Stimulated activated naive CD8-positive, alpha-beta T cell treated with anti-CD3 and anti-CD28 coated beads, Interleukin-15, Interleukin-2, amounts not matched to agents 100 ng/mL and 50 ng/mL, for 24 hours (primary cell): Measurements from ENCODE around the gene FXN.
A peak's percentile ranks its signal among the peaks of the same experiment; 100 is the strongest.
"Not testable (repeated sequence)": the region's sequence is repeated elsewhere in the genome, so short reads cannot be mapped to it uniquely, and the experiment has no call there.

Experiments
- H3K27ac Mint-ChIP-seq: one replicate; pipeline ENCODE4 v1.8.0; 2021; ENCODE audit warnings: mild to moderate bottlenecking, mixed read lengths
- H3K27me3 Mint-ChIP-seq: one replicate; pipeline ENCODE4 v1.8.0; 2021; ENCODE audit warnings: mixed read lengths
- H3K36me3 Mint-ChIP-seq: one replicate; pipeline ENCODE4 v1.8.0; 2021; ENCODE audit warnings: low read depth, mixed read lengths
- H3K4me1 Mint-ChIP-seq: one replicate; pipeline ENCODE4 v1.8.0; 2021; ENCODE audit warnings: low read depth, mixed read lengths
- H3K4me3 Mint-ChIP-seq: one replicate; pipeline ENCODE4 v1.8.0; 2021; ENCODE audit warnings: mild to moderate bottlenecking, mixed read lengths
- H3K9me3 Mint-ChIP-seq: one replicate; pipeline ENCODE4 v1.8.0; 2021; ENCODE audit warnings: mixed read lengths

The FXN gene

GRCh38 chr9:69035438-69036308 lies at the start of gene FXN:
TSS of gene FXN (plus strand) at chr9:69035752. CDS start at chr9:69035783, 31 bp downstream.
- H3K4me3 Mint-ChIP-seq: peak within 1 kb of the TSS; percentile 98
- H3K27ac Mint-ChIP-seq: peak within 1 kb of the TSS; percentile 95
- H3K9me3 Mint-ChIP-seq: no peaks in the 10 kb centered on the region
- H3K4me1 Mint-ChIP-seq: peaks cover 26% of the 10 kb centered on the region
- peaks cover 10% of the 10 kb centered on the region for H3K36me3 Mint-ChIP-seq
- H3K27me3 Mint-ChIP-seq: no peaks in the 10 kb centered on the region

- H3K4me3 Mint-ChIP-seq, H3K36me3 Mint-ChIP-seq, H3K27ac Mint-ChIP-seq, H3K27me3 Mint-ChIP-seq, H3K9me3 Mint-ChIP-seq: not testable (repeated sequence)
- peaks cover 12% of the 10 kb centered on the region for H3K4me1 Mint-ChIP-seq
Measured at GRCh38 chr9:68986949-68987348, 48.6 kb upstream of the FXN start.

GRCh38 chr9:68991457-68991856 lies 44.1 kb upstream of the FXN start:
- no peak overlapping the region for H3K27ac Mint-ChIP-seq
- no peaks in the 10 kb centered on the region for H3K27me3 Mint-ChIP-seq
- no peaks in the 10 kb centered on the region for H3K36me3 Mint-ChIP-seq
- H3K4me3 Mint-ChIP-seq: no peak overlapping the region
- H3K4me1 Mint-ChIP-seq: peaks cover 9% of the 10 kb centered on the region
- no peaks in the 10 kb centered on the region for H3K9me3 Mint-ChIP-seq

- Mint-ChIP-seq H3K36me3 (no peaks in the 10 kb centered on the region), H3K9me3 (no peaks in the 10 kb centered on the region), H3K4me3 (no peak overlapping the region), H3K27me3 (no peaks in the 10 kb centered on the region), H3K27ac (no peak overlapping the region), H3K4me1 (peaks cover 25% of the 10 kb centered on the region)
Measured at GRCh38 chr9:68995776-68996175, 39.8 kb upstream of the FXN start.

- H3K4me1 Mint-ChIP-seq: peaks cover 25% of the 10 kb centered on the region
- H3K27me3 Mint-ChIP-seq: no peaks in the 10 kb centered on the region
- peak overlapping the region; percentile 77 for H3K27ac Mint-ChIP-seq
- H3K4me3 Mint-ChIP-seq: peak overlapping the region; percentile 43
- H3K9me3 Mint-ChIP-seq: no peaks in the 10 kb centered on the region
- no peaks in the 10 kb centered on the region for H3K36me3 Mint-ChIP-seq
Measured at GRCh38 chr9:68996462-68996861, 39.1 kb upstream of the FXN start.

- H3K36me3 Mint-ChIP-seq: no peaks in the 10 kb centered on the region
- H3K27ac Mint-ChIP-seq: no peak overlapping the region
Measured at GRCh38 chr9:68997666-68998065, 37.9 kb upstream of the FXN start.

GRCh38 chr9:68998385-68998784 lies 37.2 kb upstream of the FXN start:
- H3K27ac Mint-ChIP-seq: no peak overlapping the region

More at GRCh38 chr9:68997666-68998065, 37.9 kb upstream of the FXN start:
- Mint-ChIP-seq H3K4me3 (no peak overlapping the region), H3K27me3 (no peaks in the 10 kb centered on the region), H3K9me3 (no peaks in the 10 kb centered on the region), H3K4me1 (peaks cover 25% of the 10 kb centered on the region)

GRCh38 chr9:68998812-68999211 lies 36.7 kb upstream of the FXN start:
- Mint-ChIP-seq H3K36me3 (no peaks in the 10 kb centered on the region), H3K27me3 (no peaks in the 10 kb centered on the region), H3K9me3 (no peaks in the 10 kb centered on the region), H3K27ac (no peak overlapping the region), H3K4me1 (peaks cover 25% of the 10 kb centered on the region), H3K4me3 (no peak overlapping the region)

More at GRCh38 chr9:68998385-68998784, 37.2 kb upstream of the FXN start:
- no peaks in the 10 kb centered on the region for H3K27me3 Mint-ChIP-seq
- H3K4me3 Mint-ChIP-seq: no peak overlapping the region
- peaks cover 25% of the 10 kb centered on the region for H3K4me1 Mint-ChIP-seq
- no peaks in the 10 kb centered on the region for H3K9me3 Mint-ChIP-seq
- no peaks in the 10 kb centered on the region for H3K36me3 Mint-ChIP-seq

GRCh38 chr9:68999393-69000105 lies 36.0 kb upstream of the FXN start:
- Mint-ChIP-seq H3K4me1 (peaks cover 25% of the 10 kb centered on the region), H3K4me3 (no peak overlapping the region), H3K9me3 (no peaks in the 10 kb centered on the region), H3K36me3 (no peaks in the 10 kb centered on the region), H3K27ac (no peak overlapping the region), H3K27me3 (no peaks in the 10 kb centered on the region)

- Mint-ChIP-seq H3K36me3 (no peaks in the 10 kb centered on the region), H3K4me3 (no peak overlapping the region), H3K27me3 (no peaks in the 10 kb centered on the region), H3K4me1 (peaks cover 11% of the 10 kb centered on the region), H3K9me3 (no peaks in the 10 kb centered on the region), H3K27ac (no peak overlapping the region)
Measured at GRCh38 chr9:69001921-69002320, 33.6 kb upstream of the FXN start.

- no peaks in the 10 kb centered on the region for H3K9me3 Mint-ChIP-seq
- H3K4me1 Mint-ChIP-seq: peaks cover 11% of the 10 kb centered on the region
- H3K27ac Mint-ChIP-seq: no peak overlapping the region
- no peaks in the 10 kb centered on the region for H3K36me3 Mint-ChIP-seq
- H3K27me3 Mint-ChIP-seq: no peaks in the 10 kb centered on the region
- no peak overlapping the region for H3K4me3 Mint-ChIP-seq
Measured at GRCh38 chr9:69003051-69003450, 32.5 kb upstream of the FXN start.

- Mint-ChIP-seq H3K4me3 (no peak overlapping the region), H3K9me3 (no peaks in the 10 kb centered on the region), H3K36me3 (no peaks in the 10 kb centered on the region), H3K27ac (no peak overlapping the region), H3K27me3 (no peaks in the 10 kb centered on the region), H3K4me1 (no peaks in the 10 kb centered on the region)
Measured at GRCh38 chr9:69004836-69005235, 30.7 kb upstream of the FXN start.

GRCh38 chr9:69009708-69010107 lies 25.8 kb upstream of the FXN start:
- Mint-ChIP-seq H3K27me3 (peaks cover 11% of the 10 kb centered on the region), H3K4me1 (peaks cover 8% of the 10 kb centered on the region)

GRCh38 chr9:69012696-69013381 lies 22.7 kb upstream of the FXN start:
- Mint-ChIP-seq H3K4me1 (peaks cover 8% of the 10 kb centered on the region), H3K4me3 (no peak overlapping the region), H3K36me3 (no peaks in the 10 kb centered on the region)

More at GRCh38 chr9:69009708-69010107, 25.8 kb upstream of the FXN start:
- no peaks in the 10 kb centered on the region for H3K9me3 Mint-ChIP-seq
- no peak overlapping the region for H3K4me3 Mint-ChIP-seq
- no peaks in the 10 kb centered on the region for H3K36me3 Mint-ChIP-seq
- H3K27ac Mint-ChIP-seq: no peak overlapping the region

GRCh38 chr9:69013382-69013727 lies 22.2 kb upstream of the FXN start:
- Mint-ChIP-seq H3K27me3 (peaks cover 11% of the 10 kb centered on the region), H3K27ac (no peak overlapping the region), H3K36me3 (no peaks in the 10 kb centered on the region), H3K4me1 (peaks cover 9% of the 10 kb centered on the region), H3K4me3 (no peak overlapping the region), H3K9me3 (no peaks in the 10 kb centered on the region)

More at GRCh38 chr9:69012696-69013381, 22.7 kb upstream of the FXN start:
- Mint-ChIP-seq H3K9me3 (no peaks in the 10 kb centered on the region), H3K27me3 (peaks cover 11% of the 10 kb centered on the region), H3K27ac (no peak overlapping the region)
